ENCODE results near the gene PTGER2. TPM values are rescaled to one million over a fixed set of nuclear protein-coding genes. Genes with fewer than 3 reads are reported as not detected.

The PTGER2 gene
- polyA plus RNA-seq, 1 donor (not counting 4 experiments of a cell fraction or from before 2014, with no cell fraction given), result 0.28 TPM

DNA sequence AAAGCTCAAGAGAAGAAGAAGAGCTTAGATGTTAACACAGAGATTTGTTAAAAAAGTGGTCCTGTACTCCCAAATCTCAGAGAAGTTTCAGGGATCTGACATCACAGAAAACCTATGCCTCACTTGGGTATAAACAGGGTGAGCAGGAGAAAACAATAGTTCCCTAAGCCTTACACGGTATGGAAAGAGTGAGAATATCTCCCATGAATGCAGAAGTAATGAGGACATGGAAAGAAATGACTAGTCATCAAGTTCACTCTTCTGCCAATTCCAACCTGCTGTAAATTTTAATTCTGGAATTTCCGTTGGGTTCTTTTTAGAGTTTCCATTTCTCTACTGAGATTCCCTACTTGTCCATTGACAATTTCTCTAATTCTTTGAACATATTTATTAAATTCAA lies 6.2 kb upstream of the PTGER2 start:
- H3K9ac ChIP-seq (ENCODE audit: control insufficient read depth, extremely low read depth, insufficient read depth, low read length), result no peak overlapping the region
- H2AFZ ChIP-seq (ENCODE audit: control insufficient read depth, low read length), result no peak overlapping the region
- no peak overlapping the region for H3K27ac ChIP-seq (ENCODE audit: control insufficient read depth, insufficient read depth, low read length)
- H3K9me3 ChIP-seq (ENCODE audit: control insufficient read depth, low read depth, low read length), result no peaks in the 10 kb centered on the region
- no peak overlapping the region for H3K4me3 ChIP-seq (ENCODE audit: control insufficient read depth in 2 of 3, extremely low read depth in 1 of 3, insufficient read depth in 2 of 3, low read depth in 1 of 3, low read length in 3 of 3)
- H3K4me2 ChIP-seq (ENCODE audit: control insufficient read depth, extremely low read depth, insufficient read depth, low read depth, low read length), result no peak overlapping the region
- H3K79me2 ChIP-seq (ENCODE audit: control insufficient read depth, insufficient read depth, low read length), result no peaks in the 10 kb centered on the region
- H4K20me1 ChIP-seq (ENCODE audit: control insufficient read depth, extremely low read depth, insufficient read depth, low read length), result no peaks in the 10 kb centered on the region
- H3K4me1 ChIP-seq (ENCODE audit: control insufficient read depth, extremely low read depth, insufficient read depth, low read length), result no peaks in the 10 kb centered on the region
- H3K9me1 ChIP-seq (ENCODE audit: control insufficient read depth, extremely low read depth, insufficient read depth, low read length), result no peaks in the 10 kb centered on the region
- dilution Hi-C loops (cut with MboI; ENCODE audit: extremely low pct_ligation_motif_present, low sequenced_read_pairs), result no loop called here
- H3K36me3 ChIP-seq (ENCODE audit: control insufficient read depth in 2 of 2, extremely low read depth in 1 of 2, insufficient read depth in 2 of 2, low read length in 2 of 2), result no peaks in the 10 kb centered on the region
- peaks cover 4% of the 10 kb centered on the region for H3K27me3 ChIP-seq (ENCODE audit: control insufficient read depth, extremely low read depth, insufficient read depth, low read length)
- FAIRE-seq (no peak), DNase-seq (ENCODE audit: low read depth, low spot score) (no peak)
- TF ChIP-seq, protein P1, sequence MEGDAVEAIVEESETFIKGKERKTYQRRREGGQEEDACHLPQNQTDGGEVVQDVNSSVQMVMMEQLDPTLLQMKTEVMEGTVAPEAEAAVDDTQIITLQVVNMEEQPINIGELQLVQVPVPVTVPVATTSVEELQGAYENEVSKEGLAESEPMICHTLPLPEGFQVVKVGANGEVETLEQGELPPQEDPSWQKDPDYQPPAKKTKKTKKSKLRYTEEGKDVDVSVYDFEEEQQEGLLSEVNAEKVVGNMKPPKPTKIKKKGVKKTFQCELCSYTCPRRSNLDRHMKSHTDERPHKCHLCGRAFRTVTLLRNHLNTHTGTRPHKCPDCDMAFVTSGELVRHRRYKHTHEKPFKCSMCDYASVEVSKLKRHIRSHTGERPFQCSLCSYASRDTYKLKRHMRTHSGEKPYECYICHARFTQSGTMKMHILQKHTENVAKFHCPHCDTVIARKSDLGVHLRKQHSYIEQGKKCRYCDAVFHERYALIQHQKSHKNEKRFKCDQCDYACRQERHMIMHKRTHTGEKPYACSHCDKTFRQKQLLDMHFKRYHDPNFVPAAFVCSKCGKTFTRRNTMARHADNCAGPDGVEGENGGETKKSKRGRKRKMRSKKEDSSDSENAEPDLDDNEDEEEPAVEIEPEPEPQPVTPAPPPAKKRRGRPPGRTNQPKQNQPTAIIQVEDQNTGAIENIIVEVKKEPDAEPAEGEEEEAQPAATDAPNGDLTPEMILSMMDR (optimal IDR thresholded peaks at IDR 0.05 in 1 of 3, IDR thresholded peaks at IDR 0.05 in 1 of 3, conservative IDR thresholded peaks at IDR 0.05 in 1 of 3; ENCODE audit: extremely low read depth in 1 of 3, insufficient read depth in 2 of 3, low read length in 3 of 3), result no peak
- no peak for TF ChIP-seq EZH2 (IDR thresholded peaks at IDR 0.05; ENCODE audit: low read length)

DNA sequence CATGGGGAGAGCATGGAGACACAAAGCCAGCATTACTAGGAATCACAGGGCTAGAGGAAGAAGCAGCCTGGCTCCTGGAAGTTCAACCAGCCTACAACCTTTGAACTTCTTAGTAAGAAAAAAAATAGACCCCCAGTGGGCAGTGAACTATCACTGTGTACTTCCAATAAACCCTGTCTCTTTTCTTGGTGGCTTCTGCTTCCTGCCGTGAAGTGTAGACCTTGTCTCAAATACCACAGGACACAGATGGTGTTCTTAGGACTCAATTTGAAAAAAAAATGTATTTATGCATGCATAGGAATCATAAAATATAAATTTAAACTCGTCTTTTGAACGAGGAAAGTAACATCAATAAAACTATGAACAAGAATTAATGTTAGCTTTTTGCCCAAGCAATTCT lies 3.6 kb upstream of the PTGER2 start:
- H4K20me1 ChIP-seq (ENCODE audit: control insufficient read depth, extremely low read depth, insufficient read depth, low read length), result no peaks in the 10 kb centered on the region
- no peak for FAIRE-seq
- no peaks in the 10 kb centered on the region for H3K36me3 ChIP-seq (ENCODE audit: control insufficient read depth in 2 of 2, extremely low read depth in 1 of 2, insufficient read depth in 2 of 2, low read length in 2 of 2)
- H3K27me3 ChIP-seq (ENCODE audit: control insufficient read depth, extremely low read depth, insufficient read depth, low read length), result peaks cover 19% of the 10 kb centered on the region
- no peak overlapping the region for H2AFZ ChIP-seq (ENCODE audit: control insufficient read depth, low read length)
- dilution Hi-C loops (cut with MboI; ENCODE audit: extremely low pct_ligation_motif_present, low sequenced_read_pairs), result no loop called here
- no peak overlapping the region for H3K27ac ChIP-seq (ENCODE audit: control insufficient read depth, insufficient read depth, low read length)
- no peaks in the 10 kb centered on the region for H3K9me3 ChIP-seq (ENCODE audit: control insufficient read depth, low read depth, low read length)
- no peaks in the 10 kb centered on the region for H3K9me1 ChIP-seq (ENCODE audit: control insufficient read depth, extremely low read depth, insufficient read depth, low read length)
- TF ChIP-seq, protein P1 (optimal IDR thresholded peaks at IDR 0.05 in 1 of 3, IDR thresholded peaks at IDR 0.05 in 1 of 3, conservative IDR thresholded peaks at IDR 0.05 in 1 of 3; ENCODE audit: extremely low read depth in 1 of 3, insufficient read depth in 2 of 3, low read length in 3 of 3), result no peak
- TF ChIP-seq EZH2 (IDR thresholded peaks at IDR 0.05; ENCODE audit: low read length), result no peak
- H3K9ac ChIP-seq (ENCODE audit: control insufficient read depth, extremely low read depth, insufficient read depth, low read length), result no peak overlapping the region
- H3K4me3 ChIP-seq (ENCODE audit: control insufficient read depth in 2 of 3, extremely low read depth in 1 of 3, insufficient read depth in 2 of 3, low read depth in 1 of 3, low read length in 3 of 3), result no peak overlapping the region
- no peaks in the 10 kb centered on the region for H3K79me2 ChIP-seq (ENCODE audit: control insufficient read depth, insufficient read depth, low read length)
- no peak overlapping the region for H3K4me2 ChIP-seq (ENCODE audit: control insufficient read depth, extremely low read depth, insufficient read depth, low read depth, low read length)
- no peak for DNase-seq (ENCODE audit: low read depth, low spot score)
- H3K4me1 ChIP-seq (ENCODE audit: control insufficient read depth, extremely low read depth, insufficient read depth, low read length), result peaks cover 14% of the 10 kb centered on the region

All from keratinocyte (primary cell).